ENCODE results near the gene UBAP2.
"Not testable (repeated sequence)": the region's sequence is repeated elsewhere in the genome, so short reads cannot be mapped to it uniquely, and the experiment has no call there.

Gene UBAP2

GRCh38 chr9:33972698-33973097 lies 76.0 kb downstream of the UBAP2 start:
- no peak for DNase-seq

- no peak for DNase-seq
These were observed 84.5 kb downstream of the UBAP2 start for GRCh38 chr9:33964086-33964768.

GRCh38 chr9:33962468-33962867 lies 86.2 kb downstream of the UBAP2 start:
- DNase-seq: not testable (repeated sequence)

DNA sequence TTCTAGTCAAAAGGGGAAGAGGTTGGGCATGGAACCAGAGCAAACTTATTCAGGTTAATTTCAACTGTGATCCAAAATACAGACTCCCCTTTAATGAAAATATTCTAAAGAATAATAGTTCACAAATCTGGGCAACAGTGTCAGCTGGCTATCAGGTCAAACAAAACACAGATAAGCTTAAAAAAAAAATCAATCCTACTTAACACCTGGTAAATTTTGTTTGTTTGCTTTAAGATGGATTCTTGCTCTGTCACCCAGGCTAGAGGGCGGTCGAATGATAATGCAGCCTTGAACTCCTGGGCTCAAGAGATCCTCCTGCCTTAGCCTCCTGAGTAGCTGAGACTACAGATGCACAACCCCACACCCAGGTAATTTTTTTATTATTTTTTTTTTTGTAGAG lies 89.0 kb downstream of the UBAP2 start:
- no peak for DNase-seq

- DNase-seq: no peak
These were observed 92.1 kb downstream of the UBAP2 start for GRCh38 chr9:33956544-33956943.

DNA sequence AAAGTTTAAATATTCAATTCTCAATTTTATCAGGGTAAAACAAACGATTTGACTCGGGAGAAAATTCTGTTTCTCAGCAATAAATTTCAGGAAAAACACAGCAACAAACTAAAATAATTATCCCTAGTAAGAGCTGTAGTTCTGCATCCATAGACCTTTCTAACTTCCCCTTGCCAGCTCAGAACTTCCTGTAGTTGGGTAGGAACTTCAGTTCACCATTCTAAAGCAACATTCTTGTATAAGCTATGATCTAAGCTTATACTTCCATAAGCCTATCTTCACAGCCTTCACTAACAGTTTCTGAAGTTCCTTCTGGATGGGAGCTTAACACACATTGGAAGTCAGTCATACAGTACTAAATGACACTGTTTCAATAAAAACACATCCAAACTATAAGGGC lies 96.6 kb downstream of the UBAP2 start:
- DNase-seq: no peak

GRCh38 chr9:33950371-33950770 lies 98.3 kb downstream of the UBAP2 start:
- no peak for DNase-seq

- DNase-seq: no peak
These were observed 101.7 kb downstream of the UBAP2 start for GRCh38 chr9:33946779-33947535.

- DNase-seq: no peak
These were observed 105.3 kb downstream of the UBAP2 start for GRCh38 chr9:33943389-33943788.

- no peak for DNase-seq
These were observed 106.1 kb downstream of the UBAP2 start for GRCh38 chr9:33942471-33943083.

- DNase-seq: no peak
These were observed 108.5 kb downstream of the UBAP2 start for GRCh38 chr9:33939924-33940874.

GRCh38 chr9:33934188-33934878 lies 114.4 kb downstream of the UBAP2 start:
- DNase-seq: no peak

DNA sequence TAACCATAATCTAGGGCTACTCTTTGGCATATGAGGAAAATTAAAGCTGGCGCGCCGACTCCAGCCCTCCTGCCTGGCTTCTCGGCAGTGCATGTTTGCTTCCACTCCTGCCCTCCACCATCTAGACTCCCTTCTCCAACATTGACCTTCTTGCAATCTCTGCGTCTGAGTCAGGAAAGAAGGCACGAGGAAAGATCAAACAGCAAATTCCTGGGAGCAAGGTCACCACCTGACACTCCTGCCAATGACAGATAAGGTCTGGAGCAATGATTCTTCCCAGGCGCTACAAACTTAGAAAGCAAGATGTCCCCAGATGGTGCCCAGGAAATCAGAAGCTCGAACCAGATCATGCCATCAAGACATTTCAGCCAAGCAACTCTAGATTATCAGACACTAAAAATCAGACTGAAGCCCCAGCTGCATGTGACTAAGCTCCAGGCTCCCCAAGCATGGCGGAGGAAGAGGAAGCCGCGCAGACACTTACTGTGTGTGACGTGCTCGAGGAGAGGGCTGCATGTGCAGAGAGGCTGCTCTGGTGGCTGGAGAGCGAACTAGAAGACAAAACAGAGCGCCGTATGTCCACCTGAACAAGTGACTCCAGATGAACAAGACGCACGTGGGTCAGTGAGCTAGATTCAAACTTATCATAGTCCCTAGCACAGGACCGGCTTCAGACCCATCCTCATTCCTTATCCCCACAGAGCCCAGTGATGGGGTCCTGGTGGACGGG lies 116.4 kb downstream of the UBAP2 start:
- no peak for DNase-seq

DNA sequence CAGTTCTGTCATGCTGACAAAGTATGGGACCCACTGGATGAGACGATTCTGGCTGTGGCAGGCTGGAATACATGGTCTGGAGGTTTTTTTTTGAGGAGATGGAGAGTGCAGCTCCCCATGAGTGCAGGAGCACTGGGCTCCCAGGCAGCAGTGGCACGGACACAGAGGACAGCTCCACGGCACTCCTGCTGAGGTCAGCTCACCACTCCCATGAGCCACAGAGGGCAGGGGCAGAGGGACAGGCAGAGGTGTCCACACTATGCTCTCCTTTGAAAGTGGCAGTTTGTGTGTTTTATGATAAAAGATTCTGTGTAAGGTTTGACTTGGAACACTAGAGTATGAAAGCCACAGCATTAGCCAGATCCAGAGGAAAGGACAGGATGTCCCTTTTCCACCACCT lies 117.4 kb downstream of the UBAP2 start:
- no peak for DNase-seq

DNA sequence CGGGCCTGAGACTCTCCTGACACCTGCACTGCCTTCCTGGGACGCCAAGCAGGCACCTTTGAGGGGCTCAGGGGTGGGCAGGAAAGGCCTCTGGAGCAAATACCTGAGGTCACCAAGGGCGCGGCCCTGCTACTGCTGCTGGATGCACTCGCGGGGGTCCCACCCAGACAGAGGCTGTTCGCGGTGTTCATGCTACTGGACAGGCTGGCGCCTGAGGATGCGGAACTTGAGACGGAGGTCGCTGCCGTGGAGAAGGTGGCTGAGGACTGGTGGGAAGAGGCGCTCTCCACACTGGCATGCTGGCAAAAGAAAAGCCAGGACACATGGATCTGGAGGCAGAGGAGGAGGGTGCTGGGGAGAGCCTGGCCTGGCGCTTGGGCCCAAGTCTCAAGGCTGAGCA lies 121.0 kb downstream of the UBAP2 start:
- no peak for DNase-seq

- no peak for DNase-seq
These were observed 121.8 kb downstream of the UBAP2 start for GRCh38 chr9:33926746-33927485.

DNA sequence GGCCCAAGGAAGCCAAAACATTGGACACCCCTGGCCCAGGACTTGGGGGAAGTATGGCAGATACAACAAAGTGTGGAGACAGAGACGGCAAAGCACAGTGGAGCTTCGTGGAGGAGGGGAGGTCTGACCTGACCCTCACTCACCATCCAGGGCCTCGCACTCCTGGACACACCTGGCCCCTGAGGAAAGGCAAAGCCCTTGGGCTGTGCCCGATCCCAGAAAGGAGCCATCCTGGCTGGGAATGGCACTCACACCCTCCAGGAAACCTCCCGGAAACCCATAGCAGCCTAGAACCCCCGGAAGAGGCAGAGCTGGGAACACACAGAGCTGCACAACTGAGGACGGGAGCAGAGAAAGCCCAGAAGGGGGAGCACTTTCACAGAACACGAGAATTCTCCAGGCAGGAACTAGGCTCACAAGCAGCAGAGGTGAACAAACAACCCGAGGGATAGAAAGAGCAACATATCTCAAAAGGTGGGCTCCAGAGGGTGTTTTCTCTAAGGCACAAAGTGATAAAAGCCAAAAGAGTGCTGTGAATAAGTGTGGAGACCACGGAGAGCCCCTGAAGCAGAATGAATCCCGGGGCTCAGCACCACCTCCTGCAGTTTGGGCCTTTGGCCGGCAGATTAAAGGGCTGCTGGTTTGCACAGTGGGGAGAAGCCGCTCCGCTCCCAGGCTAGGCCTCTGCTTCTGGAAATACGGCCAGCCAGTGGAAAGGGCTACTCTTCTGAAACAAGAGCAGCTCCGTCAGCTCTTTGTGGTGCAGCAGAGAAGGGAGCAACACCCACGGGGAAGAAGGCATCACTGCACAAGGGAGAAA lies 123.5 kb downstream of the UBAP2 start:
- no peak for DNase-seq

GRCh38 chr9:33923998-33924701 lies 124.5 kb downstream of the UBAP2 start:
- no peak for DNase-seq

- no peak for DNase-seq
These were observed 125.6 kb downstream of the UBAP2 start for GRCh38 chr9:33923079-33923478.

All from effector CD4-positive, alpha-beta T cell (primary cell).